Activated naive CD8-positive, alpha-beta T cell treated with anti-CD3 and anti-CD28 coated beads, Interleukin-2, amount 50 U/mL, for 16 hours (primary cell): ENCODE measurements around the gene DHDH.

Source experiments
- DNase-seq: peaks from one replicate; pipeline ENCODE4 v3.0.0-alpha.2; 2020; ENCODE audit warnings: low read depth, low spot score

Gene DHDH

DNA sequence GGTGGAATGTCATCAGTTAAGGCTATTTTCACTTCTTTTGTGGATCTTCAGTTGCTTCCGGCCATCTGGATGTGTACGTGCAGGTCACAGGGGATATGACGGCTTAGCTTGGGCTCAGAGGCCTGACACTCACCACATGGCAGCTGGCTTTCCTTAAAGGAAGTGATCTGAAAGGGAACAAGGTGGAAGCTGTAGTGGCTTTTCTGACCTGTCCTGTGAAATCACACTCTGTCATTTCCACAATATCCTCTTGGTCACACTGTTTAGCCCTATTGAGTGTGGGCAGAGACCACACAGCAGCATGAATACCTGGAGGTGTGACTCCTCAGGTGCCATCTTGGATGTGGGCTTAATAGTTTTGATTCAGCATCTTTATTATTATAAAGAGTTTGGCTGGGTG is 16.7 kb downstream of the DHDH start:
- DNase-seq: no peak

DNA sequence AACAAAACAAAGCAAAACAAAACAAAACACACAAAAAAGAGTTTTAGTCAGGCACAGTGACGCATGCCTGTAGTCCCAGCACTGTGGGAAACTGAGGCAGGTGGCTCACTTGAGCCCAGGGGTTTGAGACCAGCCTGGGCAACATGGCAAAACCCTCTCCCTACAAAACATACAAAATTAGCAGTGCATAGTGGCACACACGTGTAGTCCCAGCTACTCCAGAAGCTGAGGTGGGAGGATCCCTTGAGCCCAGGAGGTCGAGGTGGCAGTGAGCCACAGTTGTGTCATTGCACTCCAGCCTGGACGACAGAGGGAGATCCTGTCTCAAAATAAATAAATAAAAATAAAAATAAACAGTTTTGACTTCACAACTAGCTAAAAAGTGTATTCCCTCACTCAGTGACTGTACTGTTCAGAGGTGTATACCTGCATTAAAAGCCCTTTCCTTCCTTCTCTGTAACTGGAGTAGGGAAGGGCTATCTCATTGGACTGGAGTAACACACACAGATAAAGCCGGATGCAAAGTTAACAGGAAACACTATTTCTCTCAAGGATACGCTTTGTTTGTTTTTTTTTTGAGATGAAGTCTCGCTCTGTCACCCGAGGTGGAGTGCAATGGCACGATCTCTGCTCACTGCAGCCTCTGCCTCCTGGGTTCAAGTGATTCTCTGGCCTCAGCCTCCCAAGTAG is 17.5 kb downstream of the DHDH start:
- DNase-seq: no peak

DNA sequence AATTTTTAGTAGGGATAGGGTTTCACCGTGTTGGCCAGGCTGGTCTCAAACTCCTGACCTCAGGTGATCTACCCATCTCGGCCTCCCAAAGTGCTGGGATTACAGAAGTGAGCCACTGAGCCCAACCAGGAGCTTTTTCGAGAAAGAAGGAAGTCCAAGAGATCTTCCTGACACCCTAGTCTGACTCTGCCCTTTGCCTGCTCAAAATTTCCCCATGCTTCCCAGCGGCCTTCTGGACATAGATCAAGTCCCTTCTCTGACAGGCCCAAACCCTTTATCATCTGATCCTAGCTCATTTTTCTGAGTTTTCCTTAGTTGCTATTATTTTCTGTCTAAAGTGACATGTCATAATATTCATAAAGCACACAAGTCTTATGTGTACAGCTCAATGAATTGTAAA is 19.6 kb downstream of the DHDH start:
- DNase-seq: no peak

- DNase-seq: no peak
Measured at GRCh38 chr19:48953990-48954594, 20.6 kb downstream of the DHDH start.

GRCh38 chr19:48954595-48955307 is 21.3 kb downstream of the DHDH start, which contains the start of gene BAX:
BAX (plus strand) TSS chr19:48954875; CDS start chr19:48954929, 54 bp downstream.
- peak; percentile 84 for DNase-seq

GRCh38 chr19:48955308-48955958 is 21.9 kb downstream of the DHDH start:
- no peak for DNase-seq

DNA sequence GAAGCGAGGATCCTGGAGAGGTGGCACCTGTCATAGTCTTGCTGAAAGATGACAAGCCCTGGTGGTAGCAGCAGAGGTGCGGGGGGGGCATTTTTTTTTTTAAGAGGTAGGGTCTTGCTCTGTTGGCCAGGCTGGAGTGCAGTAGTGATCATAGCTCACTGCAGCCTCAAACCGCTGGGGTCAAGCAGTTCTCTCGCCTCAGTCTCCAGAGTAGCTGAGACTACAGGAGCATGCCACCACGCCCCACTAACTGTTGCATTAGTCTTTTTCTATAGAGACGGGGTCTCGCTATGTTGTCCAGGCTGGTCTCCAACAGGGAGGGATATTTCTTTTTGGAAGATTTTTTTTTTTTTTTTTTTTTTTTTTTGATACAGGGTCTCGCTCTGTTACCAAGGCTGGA is 24.5 kb downstream of the DHDH start:
- no peak for DNase-seq

DNA sequence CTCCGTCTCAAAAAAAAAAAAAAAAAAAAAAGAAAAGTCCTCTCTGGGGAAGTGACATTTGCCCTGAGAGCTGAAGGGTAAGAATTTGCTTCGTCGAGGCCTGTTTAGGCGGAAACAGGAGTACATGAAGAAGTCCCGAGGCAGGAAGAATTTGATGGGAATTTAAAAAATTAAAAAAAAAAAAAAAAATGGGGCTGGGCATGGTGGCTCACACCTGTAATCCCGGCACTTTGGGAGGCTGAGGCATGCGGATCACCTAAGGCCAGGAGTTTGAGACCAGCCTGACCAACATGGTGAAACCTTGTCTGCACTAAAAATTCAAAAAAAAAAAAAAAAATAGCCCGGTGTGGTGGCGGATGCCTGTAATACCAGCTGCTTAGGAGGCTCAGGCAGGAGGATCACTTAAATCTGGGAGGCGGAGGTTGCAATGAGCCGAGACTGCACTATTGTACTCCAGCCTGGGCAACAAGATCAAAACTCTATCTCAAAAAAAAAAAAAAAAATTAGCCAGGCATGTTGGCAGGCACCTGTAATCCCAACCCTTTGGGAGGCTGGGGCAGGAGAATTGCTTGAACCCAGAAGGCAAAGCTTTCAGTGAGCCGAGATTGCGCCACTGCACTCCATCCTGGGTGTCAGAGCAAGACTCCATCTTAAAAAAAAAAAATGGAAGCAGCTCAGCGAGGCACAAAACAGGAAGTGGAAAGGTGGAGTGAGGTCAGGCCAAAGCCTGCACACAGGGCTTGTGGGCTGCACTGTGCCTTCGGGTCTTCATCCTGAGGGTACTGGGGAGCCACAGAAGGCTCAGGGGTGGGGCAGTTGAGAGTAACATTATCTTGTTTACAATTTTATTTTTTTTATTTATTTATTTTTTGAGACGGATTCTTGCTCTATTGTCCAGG is 26.1 kb downstream of the DHDH start:
- DNase-seq: no peak

GRCh38 chr19:48961051-48961649 is 27.7 kb downstream of the DHDH start:
- DNase-seq: no peak

DNA sequence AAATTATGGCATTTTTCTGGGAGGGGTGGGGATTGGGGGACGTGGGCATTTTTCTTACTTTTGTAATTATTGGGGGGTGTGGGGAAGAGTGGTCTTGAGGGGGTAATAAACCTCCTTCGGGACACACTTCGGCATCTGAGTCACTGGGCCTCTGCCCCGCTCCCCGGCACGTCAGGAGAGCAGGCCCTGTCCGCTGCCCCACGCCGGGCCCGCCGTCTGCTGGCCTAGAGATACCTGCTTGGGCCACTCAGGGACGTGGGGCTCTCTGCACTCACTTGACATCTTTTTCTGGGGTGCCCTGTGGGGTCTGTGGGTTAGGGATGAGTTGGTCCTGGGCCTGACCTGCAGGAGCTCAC is 28.2 kb downstream of the DHDH start:
- DNase-seq: no peak

DNA sequence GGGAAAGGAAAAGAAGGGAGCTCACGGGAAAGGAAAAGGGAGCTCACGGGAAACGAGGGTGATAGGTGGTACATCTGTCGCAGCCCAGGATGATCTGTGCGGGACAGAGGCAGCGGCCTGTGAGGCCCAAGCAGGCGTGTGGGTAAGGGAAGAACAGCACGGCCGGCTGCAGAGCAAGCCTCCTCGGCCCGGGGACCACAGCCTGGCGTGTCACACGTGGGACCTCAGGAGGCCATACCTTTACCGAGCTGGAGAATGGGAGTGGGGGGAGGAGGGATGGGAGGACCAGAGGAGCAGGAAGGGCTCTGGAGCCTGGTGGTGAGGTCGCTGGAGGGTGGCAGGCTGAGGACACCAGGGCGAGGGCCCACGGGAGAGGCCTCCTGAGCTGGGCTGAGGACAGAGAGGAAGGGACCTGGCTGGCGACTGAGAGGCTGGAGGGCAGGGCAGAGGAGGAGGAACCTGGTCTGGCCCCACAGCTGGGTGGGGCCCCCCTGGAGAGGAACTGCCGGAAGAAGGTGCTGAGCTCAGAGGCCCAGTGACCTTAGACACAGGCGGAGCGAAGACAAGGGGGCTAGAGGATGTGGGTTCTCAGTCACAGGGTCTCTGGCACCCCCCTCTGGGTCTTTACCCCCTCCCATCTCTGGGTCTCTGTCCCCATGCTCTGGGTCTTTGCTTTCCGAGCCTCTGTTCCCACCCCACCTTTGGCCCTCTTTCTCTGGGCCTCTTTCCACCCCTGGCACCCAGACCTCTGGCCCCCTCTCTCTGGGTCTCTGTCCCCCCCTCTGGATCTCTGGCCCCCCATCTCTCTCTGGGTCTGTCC is 28.7 kb downstream of the DHDH start:
- DNase-seq: no peak

- no peak for DNase-seq
Measured at GRCh38 chr19:48962849-48963165, 29.3 kb downstream of the DHDH start.

DNA sequence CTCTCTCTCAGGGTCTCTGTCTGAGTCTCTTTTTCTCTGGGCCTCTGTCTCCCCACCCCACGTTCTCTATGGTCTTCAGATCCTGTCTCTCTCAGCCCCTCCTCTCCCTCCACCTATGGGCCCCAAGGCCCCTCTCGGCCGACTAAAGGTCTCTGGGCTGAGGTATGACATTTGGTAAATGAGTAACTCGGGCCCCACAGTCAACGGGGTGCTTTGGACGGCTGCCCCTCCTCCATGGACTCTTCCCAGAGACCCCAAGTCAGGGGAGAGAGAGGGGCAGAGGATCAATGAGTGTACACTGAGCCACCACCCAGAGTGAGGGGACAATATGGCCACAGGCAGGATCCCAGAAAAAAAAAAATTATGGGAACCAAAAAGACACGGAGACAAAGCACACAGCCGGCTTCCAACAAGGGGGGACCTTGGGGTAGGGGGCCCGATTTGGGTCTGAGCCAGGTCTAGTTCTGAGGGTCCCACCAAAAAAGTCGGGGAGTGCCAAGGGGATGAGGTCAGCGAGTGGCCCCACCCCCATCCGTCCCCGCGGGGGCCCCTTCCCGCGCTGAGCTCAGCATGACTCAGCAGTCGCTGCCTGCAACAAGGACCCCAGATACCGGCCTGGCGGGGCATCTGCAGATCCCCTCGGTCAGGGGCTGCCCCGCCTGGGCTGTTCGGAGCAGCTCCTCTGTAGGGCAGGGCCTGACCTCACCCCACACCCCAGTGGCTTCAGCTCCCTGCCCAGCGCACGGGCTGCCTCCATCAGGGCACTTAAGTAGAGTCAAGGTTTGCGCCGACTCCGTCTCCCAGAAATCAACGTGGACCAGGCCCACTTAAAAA is 30.1 kb downstream of the DHDH start:
- no peak for DNase-seq

DNA sequence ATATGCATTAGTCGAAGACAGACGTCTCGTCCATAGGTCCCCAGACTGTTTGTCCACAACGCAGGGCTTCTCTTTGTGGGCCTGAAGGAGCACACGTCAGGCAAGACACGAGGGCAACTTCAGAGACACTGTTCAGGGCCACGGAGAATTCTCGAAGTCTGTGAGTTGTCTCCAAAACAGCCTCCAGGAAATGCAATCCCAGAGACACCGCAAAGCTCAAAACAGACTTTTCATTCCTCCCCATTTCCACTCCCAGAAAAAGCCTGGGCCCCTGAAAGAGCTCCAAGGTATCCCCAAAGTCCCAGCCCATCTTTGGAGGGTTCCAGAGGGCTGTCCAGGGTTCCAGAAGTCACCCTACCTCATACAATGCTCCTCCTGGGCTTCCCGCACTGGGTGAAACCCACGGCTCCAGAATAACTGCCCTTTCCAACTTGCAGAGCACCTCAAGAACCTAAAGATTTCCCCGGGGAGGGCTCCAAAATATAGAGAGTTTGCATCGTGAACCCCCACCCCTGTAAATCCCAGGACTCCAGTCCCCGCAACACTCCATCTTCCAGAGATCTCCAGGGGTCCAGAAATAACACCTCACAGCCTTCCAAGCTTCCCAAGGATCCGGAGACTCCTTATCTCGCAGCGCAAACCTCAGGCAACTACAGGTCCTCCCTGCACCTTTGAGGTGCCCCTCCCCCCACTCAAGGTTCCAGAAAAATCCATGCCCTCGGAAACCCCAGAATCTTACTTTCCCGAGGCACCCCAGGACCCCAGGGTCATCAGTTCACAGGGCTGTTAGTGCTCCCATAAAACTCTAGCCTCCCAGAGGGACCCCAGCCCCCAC is 30.9 kb downstream of the DHDH start:
- DNase-seq: no peak

- peak; percentile 84 for DNase-seq
Measured at GRCh38 chr19:48965040-48965805, 31.7 kb downstream of the DHDH start, which contains the start of gene FTL. FTL (plus strand) TSS chr19:48965309; CDS start chr19:48965508, 199 bp downstream.

GRCh38 chr19:48965806-48966540 is 32.5 kb downstream of the DHDH start:
- DNase-seq: peak; percentile 76
